Liver (tissue), 9 donors: Measurements from ENCODE around the gene RNF215. TPM values are rescaled to one million over a fixed set of nuclear protein-coding genes. Genes with fewer than 3 reads are reported as not detected.

Experiments used
- DNase-seq: peaks from one replicate; pipeline ENCODE4 v3.0.0-alpha.2; 2017; ENCODE audit warnings: low spot score
- H3K27ac ChIP-seq, 2 donors: one replicate each; pipeline ENCODE4 v1.7.0; 2013; ENCODE audit warnings: inconsistent platforms in 2 of 2, low read length in 2 of 2, control low read depth in 1 of 2, low read depth in 1 of 2, mild to moderate bottlenecking in 1 of 2
- H3K27me3 ChIP-seq, 4 donors: one replicate each; pipeline versions ENCODE4 v1.6.1 to v1.7.0; 2013; ENCODE audit warnings: low read length in 3 of 4, inconsistent platforms in 1 of 4, mild to moderate bottlenecking in 1 of 4, moderate library complexity in 1 of 4; ENCODE audit not compliant: control insufficient read depth in 4 of 4, insufficient read depth in 4 of 4
- H3K36me3 ChIP-seq, 4 donors: one replicate each; pipeline versions ENCODE4 v1.6.1 to v1.7.0; 2013; ENCODE audit warnings: low read length in 3 of 4, mild to moderate bottlenecking in 3 of 4, low read depth in 1 of 4, moderate library complexity in 1 of 4; ENCODE audit not compliant: control insufficient read depth in 4 of 4, insufficient read depth in 3 of 4
- H3K4me1 ChIP-seq, 4 donors: one replicate each; pipeline versions ENCODE4 v1.6.1 to v1.7.0; 2013; ENCODE audit warnings: low read length in 3 of 4, mild to moderate bottlenecking in 3 of 4, moderate library complexity in 1 of 4; ENCODE audit not compliant: control insufficient read depth in 4 of 4, insufficient read depth in 4 of 4
- H3K4me3 ChIP-seq, 3 donors: one replicate each; pipeline versions ENCODE4 v1.6.1 to v1.7.0; 2013; ENCODE audit warnings: low read length in 3 of 3, control low read depth in 1 of 3, low read depth in 1 of 3, mild to moderate bottlenecking in 1 of 3
- H3K9ac ChIP-seq, 2 donors: one replicate each; pipeline ENCODE4 v1.7.0; 2013; ENCODE audit warnings: low read length in 2 of 2, mild to moderate bottlenecking in 2 of 2, moderate library complexity in 2 of 2, control low read depth in 1 of 2, low read depth in 1 of 2
- H3K9me3 ChIP-seq, 4 donors: one replicate each; pipeline versions ENCODE4 v1.6.1 to v1.7.0; 2013; ENCODE audit warnings: low read length in 3 of 4; ENCODE audit not compliant: control insufficient read depth in 4 of 4
- ATF3 ChIP-seq: IDR thresholded peaks from 2 replicates; pipeline ENCODE4 v1.6.1; 2016; ENCODE audit warnings: antibody characterized with exemption
- CTCF ChIP-seq: fragments of 150-350 bp; IDR thresholded peaks from 2 replicates; pipeline ENCODE4 v1.5.1; 2017; ENCODE audit warnings: improper control_type of control experiment, low read depth, low read length; ENCODE audit not compliant: missing input control
- EGR1 ChIP-seq, 2 donors: IDR thresholded peaks; 2 replicates each; pipeline ENCODE4 v1.6.1; 2016 to 2018; ENCODE audit warnings: antibody characterized with exemption in 2 of 2, low read depth in 2 of 2
- FOXA1 ChIP-seq: IDR thresholded peaks from 2 replicates; pipeline ENCODE4 v1.6.1; 2016; ENCODE audit warnings: antibody characterized with exemption
- FOXA2 ChIP-seq: IDR thresholded peaks from 2 replicates; pipeline ENCODE4 v1.6.1; 2016; ENCODE audit warnings: antibody characterized with exemption
- GABPA ChIP-seq, 2 donors: IDR thresholded peaks in 1 of 2; conservative IDR thresholded peaks in 1 of 2; 2 replicates each; pipeline ENCODE4 v1.6.1; 2016; ENCODE audit warnings: antibody characterized with exemption in 2 of 2, mild to moderate bottlenecking in 1 of 2, moderate library complexity in 1 of 2
- HNF4A ChIP-seq, 2 donors: conservative IDR thresholded peaks; 2 replicates each; pipeline ENCODE4 v1.6.1; 2016; ENCODE audit warnings: antibody characterized with exemption in 2 of 2, mild to moderate bottlenecking in 2 of 2
- HNF4G ChIP-seq: IDR thresholded peaks from 2 replicates; pipeline ENCODE4 v1.6.1; 2016; ENCODE audit warnings: antibody characterized with exemption
- JUND ChIP-seq, 2 donors: IDR thresholded peaks; 2 replicates each; pipeline ENCODE4 v1.6.1; 2016; ENCODE audit warnings: antibody characterized with exemption in 2 of 2
- MAX ChIP-seq: IDR thresholded peaks from 2 replicates; pipeline ENCODE4 v1.6.1; 2016; ENCODE audit warnings: antibody characterized with exemption
- NR2F2 ChIP-seq: IDR thresholded peaks from 2 replicates; pipeline ENCODE4 v1.6.1; 2016; ENCODE audit warnings: antibody characterized with exemption
- RAD21 ChIP-seq, 2 donors: IDR thresholded peaks; 2 replicates each; pipeline ENCODE4 v1.6.1; 2016; ENCODE audit warnings: antibody characterized with exemption in 2 of 2, mild to moderate bottlenecking in 2 of 2
- REST ChIP-seq: IDR thresholded peaks from 2 replicates; pipeline ENCODE4 v1.6.1; 2016; ENCODE audit warnings: antibody characterized with exemption, mild to moderate bottlenecking
- RXRA ChIP-seq, 2 donors: IDR thresholded peaks; 2 replicates each; pipeline ENCODE4 v1.6.1; 2017 to 2018; ENCODE audit warnings: antibody characterized with exemption in 2 of 2, mild to moderate bottlenecking in 1 of 2
- SP1 ChIP-seq: IDR thresholded peaks from 2 replicates; pipeline ENCODE4 v1.6.1; 2018; ENCODE audit warnings: antibody characterized with exemption, mild to moderate bottlenecking
- TAF1 ChIP-seq: conservative IDR thresholded peaks from 2 replicates; pipeline ENCODE4 v1.6.1; 2016; ENCODE audit warnings: antibody characterized with exemption, mild to moderate bottlenecking
- YY1 ChIP-seq: IDR thresholded peaks from 2 replicates; pipeline ENCODE4 v1.6.1; 2016; ENCODE audit warnings: antibody characterized with exemption, mild to moderate bottlenecking
- ZBTB33 ChIP-seq: IDR thresholded peaks from 2 replicates; pipeline ENCODE4 v1.6.1; 2016; ENCODE audit warnings: antibody characterized with exemption
- WGBS: extraction: QIAGEN DNeasy Blood & Tissue Kit; methylation state at CpG from one replicate; pipeline ENCODE4 v1.1.7; 2013; 5-methylcytosine and 5-hydroxymethylcytosine counted together
- polyA plus RNA-seq, 2 donors: library from polyadenylated mRNA; stranded (reverse) in 1 of 2; unstranded in 1 of 2; fragments of 200-250 nt in 1 of 2; fragments of >200 nt in 1 of 2; fragmentation: Nextera tagmentation in 1 of 2; extraction: Ambion mirVana in 1 of 2; gene quantifications; one replicate each; pipeline versions ENCODE4 v1.2.1 to v1.2.3, GENCODE V29; 2013 to 2015
- total RNA-seq, 2 donors: library from RNA; depleted of rRNA; stranded (reverse); fragments of >200 nt; gene quantifications; one replicate each; pipeline ENCODE4 v1.2.3, GENCODE V29; 2014
- donor health status: healthy.
- donor health status: healthy.
- donor health status: healthy.
- donor health status: healthy.
- donor health status: healthy.

The RNF215 gene
- total and polyA plus RNA-seq, 4 donors, result 0.71 to 7.3 (median 5.8) TPM

GRCh38 chr22:30423959-30424533 lies 36.8 kb upstream of the RNF215 start:
- H3K4me1 ChIP-seq, result peaks cover 12 to 69% (median 54%) of the 10 kb centered on the region in 4 donors
- H3K9ac ChIP-seq, result peak overlapping the region; percentile 80 to 84
- under 1% methylated on average over 31 of the region's 31 CpGs for WGBS

More at GRCh38 chr22:30423959-30424533, 36.8 kb upstream of the RNF215 start:
- peak overlapping the region; percentile 97 to 99 for H3K27ac ChIP-seq
- H3K4me3 ChIP-seq, result peak overlapping the region; percentile 64 to 74 (median 70)
- peaks cover 0 to 6% (median 2%) of the 10 kb centered on the region in 4 donors for H3K36me3 ChIP-seq
- peak; percentile 97 for DNase-seq
- TF ChIP-seq ZBTB33 (peak; percentile 79), REST (peak; percentile 89), RAD21 (IDR thresholded peaks at IDR 0.05) (peak; percentile 29 to 49), HNF4A (conservative IDR thresholded peaks at IDR 0.05) (peak in 1 of 2 donors; percentile 48), JUND (IDR thresholded peaks at IDR 0.05) (no peak), EGR1 (IDR thresholded peaks at IDR 0.05; ENCODE audit: low read depth in 2 of 2) (peak; percentile 43 to 77), SP1 (peak; percentile 85), HNF4G (peak; percentile 3), RXRA (IDR thresholded peaks at IDR 0.05) (peak; percentile 66 to 75), ATF3 (no peak), CTCF (no peak), YY1 (peak; percentile 100), FOXA2 (no peak), TAF1 (peak; percentile 73), GABPA (IDR thresholded peaks at IDR 0.05 in 1 of 2, conservative IDR thresholded peaks at IDR 0.05 in 1 of 2) (peak in 1 of 2 donors; percentile 68), FOXA1 (peak; percentile 79), NR2F2 (peak; percentile 88), MAX (peak; percentile 91)
- no peaks in the 10 kb centered on the region for H3K27me3 ChIP-seq
- H3K9me3 ChIP-seq, result no peaks in the 10 kb centered on the region
